Measurements from ENCODE around the gene SHC4. TPM values are rescaled to one million over a fixed set of nuclear protein-coding genes. Genes with fewer than 3 reads are reported as not detected.
"Not testable (repeated sequence)": the region's sequence is repeated elsewhere in the genome, so short reads cannot be mapped to it uniquely, and the experiment has no call there.

Gene SHC4
- 3.5 TPM for total RNA-seq

GRCh38 chr15:48963524-48964113 lies at the start of gene SHC4:
TSS of gene SHC4 (minus strand) at chr15:48963919. CDS start at chr15:48963015, 904 bp downstream.
- DNase-seq = peak; percentile 82

- DNase-seq = no peak
These were observed 35.6 kb upstream of the SHC4 start for GRCh38 chr15:48999314-48999713.

- no peak for DNase-seq
These were observed 32.6 kb upstream of the SHC4 start for GRCh38 chr15:48996276-48996675.

GRCh38 chr15:48993380-48993779 lies 29.7 kb upstream of the SHC4 start:
- peak; percentile 50 for DNase-seq

- DNase-seq = no peak
These were observed 28.8 kb upstream of the SHC4 start for GRCh38 chr15:48992545-48992944.

GRCh38 chr15:48992096-48992495 lies 28.4 kb upstream of the SHC4 start:
- DNase-seq = no peak

GRCh38 chr15:48989170-48989569 lies 25.5 kb upstream of the SHC4 start:
- no peak for DNase-seq

- DNase-seq = no peak
These were observed 23.4 kb upstream of the SHC4 start for GRCh38 chr15:48987142-48987541.

DNA sequence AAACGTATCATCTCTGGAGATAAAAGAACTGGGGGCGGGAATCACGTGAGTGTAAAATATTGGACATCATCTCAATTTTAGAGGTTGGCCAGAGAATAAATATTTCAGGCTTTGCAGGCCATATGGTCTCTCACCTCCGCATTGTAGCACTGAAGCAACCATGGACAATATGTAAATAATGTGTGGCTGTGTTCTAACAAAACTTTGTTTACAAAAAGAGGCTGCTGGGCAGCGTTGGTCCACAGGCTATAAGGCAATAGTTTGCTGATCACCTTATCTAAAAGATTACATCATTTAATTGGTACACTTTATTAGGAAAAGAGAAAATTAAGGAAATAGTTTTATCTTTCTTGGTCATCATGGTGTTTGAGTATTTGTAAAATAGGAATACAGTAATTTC lies 22.5 kb upstream of the SHC4 start:
- DNase-seq = no peak

DNA sequence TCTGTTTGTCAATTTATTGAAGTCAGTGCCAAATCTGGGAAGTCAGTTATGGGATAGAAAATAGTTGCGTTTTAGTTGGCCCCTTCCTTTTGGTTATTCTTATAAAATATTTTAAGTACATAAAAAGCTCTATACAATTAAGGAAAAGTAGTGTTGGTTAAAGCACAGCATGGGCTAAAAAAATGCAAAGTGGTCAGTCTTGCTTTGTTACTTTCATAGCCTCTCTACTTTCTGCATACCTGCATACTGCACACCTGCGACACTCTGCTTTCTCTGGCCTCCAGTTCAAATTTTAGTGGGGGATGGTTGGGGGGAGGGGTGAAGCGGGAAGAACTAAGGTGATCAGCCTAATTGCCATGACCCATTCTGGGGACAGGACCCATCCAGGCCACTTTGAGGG lies 21.8 kb upstream of the SHC4 start:
- no peak for DNase-seq

DNA sequence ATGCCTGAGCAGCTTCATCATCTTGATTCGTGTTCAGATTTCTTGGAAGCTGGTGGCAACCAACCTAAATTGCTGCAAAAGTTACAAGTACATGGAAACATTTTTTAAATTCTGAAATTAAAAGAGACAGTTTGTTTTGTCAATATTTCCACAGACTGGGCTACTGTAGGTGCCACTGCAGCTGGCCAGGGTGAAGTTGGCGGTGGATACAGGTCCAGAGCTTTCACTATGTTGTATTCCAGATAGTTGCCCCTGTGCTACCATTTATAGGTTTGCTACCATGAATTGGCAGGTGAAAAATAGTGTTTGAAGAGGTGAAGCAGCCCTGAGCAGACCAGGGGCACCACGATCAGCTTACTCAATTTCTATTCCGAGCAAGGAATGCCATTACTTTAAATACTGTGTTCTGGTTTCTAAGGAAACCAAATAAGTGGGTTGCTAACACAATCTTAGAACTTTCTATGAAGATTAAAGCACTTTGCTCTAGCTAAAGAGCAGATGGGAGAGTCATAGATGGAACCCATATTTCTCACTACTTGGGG lies 21.2 kb upstream of the SHC4 start:
- DNase-seq = peak; percentile 51

GRCh38 chr15:48984021-48984710 lies 20.4 kb upstream of the SHC4 start:
- no peak for DNase-seq

- no peak for DNase-seq
These were observed 19.6 kb upstream of the SHC4 start for GRCh38 chr15:48983300-48983699.

- no peak for DNase-seq
These were observed 18.2 kb upstream of the SHC4 start for GRCh38 chr15:48981941-48982340.

GRCh38 chr15:48978638-48979037 lies 14.9 kb upstream of the SHC4 start:
- no peak for DNase-seq

GRCh38 chr15:48976444-48977088 lies 12.8 kb upstream of the SHC4 start:
- DNase-seq = no peak

DNA sequence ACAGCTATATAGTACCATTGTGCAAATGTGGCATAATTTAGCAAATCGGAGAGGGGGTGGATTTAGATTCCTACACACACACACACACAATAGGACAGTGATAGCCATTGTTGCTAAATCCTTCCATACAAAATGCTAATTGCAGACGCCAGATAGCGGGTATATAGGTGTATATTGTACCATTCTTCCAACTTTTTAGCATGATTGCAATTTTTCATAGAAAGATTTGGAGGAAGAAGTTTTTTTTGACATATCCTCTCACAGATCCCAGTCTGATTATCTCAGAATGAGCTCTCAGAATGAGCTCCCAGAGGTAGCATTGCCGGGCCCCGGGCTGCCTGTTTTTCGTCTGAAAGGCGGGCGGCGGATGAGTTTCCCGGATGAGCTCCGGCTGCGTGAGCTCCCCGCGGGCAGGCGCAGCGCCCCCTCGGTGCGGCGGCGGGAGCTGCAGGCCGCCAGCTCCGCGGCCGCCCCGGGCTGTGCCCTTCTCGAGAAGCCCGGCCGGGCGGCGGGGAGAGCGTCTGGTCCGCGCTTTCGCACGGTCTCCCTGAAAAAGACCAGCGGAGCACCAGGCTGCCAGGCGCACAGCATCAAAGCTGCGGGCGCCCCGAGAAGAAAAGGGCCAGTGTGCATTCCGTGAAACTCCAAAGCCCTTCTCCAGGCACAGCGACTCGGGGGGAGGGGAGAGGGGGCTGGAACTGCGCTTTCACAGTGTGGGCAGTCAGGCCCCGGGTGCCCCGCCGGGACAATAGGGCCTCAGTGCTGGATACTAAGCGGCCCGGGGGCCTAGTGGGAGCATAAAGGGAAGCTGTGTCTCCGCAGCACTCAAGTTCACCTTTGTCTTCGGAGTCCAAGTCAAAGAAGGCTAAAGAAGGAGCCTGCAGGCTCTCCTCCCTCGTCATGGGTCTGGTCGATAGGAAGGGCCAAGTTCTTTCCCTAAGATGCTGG lies 12.0 kb upstream of the SHC4 start:
- DNase-seq = peak; percentile 69

DNA sequence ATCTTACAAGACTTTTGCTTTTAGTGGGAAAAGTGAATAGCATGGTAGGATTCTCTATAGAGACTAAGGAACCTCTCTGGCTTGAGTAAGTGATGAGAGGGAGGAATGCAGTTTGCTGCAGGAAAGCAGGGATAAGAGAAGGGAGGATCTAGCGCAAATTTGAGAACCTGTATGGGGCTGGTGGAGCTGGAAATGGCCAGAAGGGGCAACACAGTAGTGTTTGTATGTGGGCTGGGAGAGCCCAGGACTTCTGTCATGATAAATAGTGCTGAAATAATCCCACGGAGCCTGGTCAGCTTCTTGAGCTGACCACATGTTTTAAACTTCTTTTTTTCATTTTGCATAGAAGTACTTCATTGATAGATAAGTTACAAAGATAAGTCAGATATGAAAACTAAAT lies 11.2 kb upstream of the SHC4 start:
- no peak for DNase-seq

DNA sequence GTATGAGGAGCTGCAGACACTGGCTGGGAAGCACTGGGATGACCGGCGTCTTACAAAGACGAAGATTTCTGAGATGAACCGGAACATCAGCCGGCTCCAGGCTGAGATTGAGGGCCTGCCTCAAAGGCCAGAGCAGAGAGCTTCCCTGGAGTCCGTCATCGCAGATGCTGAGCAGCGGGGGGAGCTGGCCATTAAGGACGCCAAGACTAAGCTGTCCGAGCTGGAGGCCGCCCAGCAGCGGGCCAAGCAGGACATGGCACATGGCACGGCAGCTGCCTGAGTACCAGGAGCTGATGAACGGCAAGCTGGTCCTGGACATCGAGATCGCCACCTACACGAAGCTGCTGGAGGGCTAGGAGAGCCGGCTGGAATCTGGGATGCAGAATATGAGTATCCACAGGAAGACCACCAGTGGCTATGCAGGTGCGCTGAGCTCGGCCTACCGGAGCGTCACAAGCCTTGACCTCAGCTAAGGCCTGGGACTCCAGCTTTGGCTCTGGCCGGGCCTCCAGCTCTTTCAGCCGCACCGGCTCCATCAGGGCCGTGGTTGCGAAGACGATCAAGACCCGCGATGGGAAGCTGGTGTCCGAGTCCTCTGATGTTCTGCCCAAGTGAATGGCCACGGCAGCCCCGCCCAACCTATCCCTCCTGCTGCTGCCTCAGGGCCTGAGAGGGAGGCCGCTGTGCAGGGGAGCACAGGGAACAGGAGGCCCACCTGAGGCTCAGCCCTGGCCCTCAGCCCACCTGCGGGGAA lies 9.2 kb upstream of the SHC4 start:
- DNase-seq = no peak

GRCh38 chr15:48970926-48971325 lies 7.2 kb upstream of the SHC4 start:
- not testable (repeated sequence) for DNase-seq

GRCh38 chr15:48968066-48968465 lies 4.3 kb upstream of the SHC4 start:
- DNase-seq = no peak

DNA sequence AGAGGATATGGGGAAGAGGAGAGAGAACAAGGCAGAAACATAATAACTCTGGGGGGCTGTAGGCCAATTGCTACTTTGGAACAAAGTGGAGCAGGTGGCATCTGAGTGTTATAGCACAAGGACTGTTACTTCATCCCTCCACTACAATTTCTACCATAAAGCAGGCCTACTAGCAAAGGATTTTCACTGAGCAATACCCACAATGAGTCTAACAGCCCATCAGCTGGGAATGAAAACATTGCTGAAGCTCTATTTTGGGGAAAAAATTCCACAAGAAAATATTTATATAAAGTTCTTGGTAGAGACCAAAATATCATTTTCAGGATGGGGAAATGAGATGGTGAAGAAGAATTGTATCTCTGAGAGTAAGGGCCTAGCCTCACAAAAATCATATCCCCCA lies 3.6 kb upstream of the SHC4 start:
- DNase-seq = no peak
